Raji (cell line): Measurements from ENCODE around the gene MEIS1.

Experiments
- POLR2A ChIP-seq: IDR thresholded peaks from 2 replicates; pipeline ENCODE4 v1.6.1; 2011; ENCODE audit warnings: low read depth, low read length, control low read depth; ENCODE audit not compliant: insufficient read depth

MEIS1 gene

DNA sequence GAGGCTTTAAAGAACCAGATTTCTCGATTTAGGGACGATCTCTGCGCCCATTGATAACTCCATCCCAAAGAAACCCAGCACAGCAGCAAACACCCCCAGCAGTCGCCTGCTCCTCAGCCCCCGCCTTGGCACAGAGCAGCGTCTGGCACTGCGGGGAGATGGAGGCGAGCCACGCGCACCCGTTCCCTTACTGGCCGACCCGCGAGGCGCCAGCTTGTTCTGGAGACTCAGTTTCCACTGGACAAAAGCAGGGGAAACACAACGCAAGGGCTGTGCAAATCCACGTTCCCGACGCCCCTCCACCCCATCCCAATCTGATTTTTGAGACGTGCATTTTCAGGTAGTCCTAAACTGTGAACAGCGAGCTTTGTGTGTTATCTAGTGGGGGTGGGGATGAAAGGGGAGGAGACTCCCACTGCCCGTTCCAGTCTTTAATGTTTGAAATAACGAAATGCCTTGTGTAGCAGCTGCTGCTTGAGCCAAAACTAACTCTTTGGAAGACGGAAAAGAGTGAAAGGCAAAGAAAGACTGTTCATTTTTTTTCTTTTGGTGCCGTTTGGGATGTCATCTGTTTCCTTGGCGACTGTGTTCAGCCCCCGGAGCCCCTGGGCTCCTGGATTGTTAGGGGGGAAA lies 143.2 kb downstream of the MEIS1 start:
- no peak for TF ChIP-seq POLR2A

DNA sequence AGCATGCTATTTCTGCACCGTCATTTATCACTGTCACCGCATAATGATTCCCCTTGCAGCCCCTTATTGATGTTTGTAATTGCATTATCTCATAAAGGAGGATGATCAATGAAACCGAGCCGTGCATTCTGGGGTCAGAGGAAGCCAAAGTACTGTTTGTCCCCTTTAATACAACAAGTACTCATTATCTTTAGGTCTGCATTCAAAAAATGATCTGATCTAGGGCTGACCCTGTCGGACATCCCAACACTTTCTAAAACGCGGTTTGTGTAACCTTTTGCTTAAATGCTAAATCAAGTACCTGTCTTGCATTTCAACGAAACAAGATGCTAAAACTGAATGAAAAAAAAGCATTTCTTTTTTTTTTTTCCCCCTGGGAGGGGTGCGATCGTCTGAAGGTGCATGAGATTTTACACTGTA lies 143.8 kb downstream of the MEIS1 start:
- no peak for TF ChIP-seq POLR2A

DNA sequence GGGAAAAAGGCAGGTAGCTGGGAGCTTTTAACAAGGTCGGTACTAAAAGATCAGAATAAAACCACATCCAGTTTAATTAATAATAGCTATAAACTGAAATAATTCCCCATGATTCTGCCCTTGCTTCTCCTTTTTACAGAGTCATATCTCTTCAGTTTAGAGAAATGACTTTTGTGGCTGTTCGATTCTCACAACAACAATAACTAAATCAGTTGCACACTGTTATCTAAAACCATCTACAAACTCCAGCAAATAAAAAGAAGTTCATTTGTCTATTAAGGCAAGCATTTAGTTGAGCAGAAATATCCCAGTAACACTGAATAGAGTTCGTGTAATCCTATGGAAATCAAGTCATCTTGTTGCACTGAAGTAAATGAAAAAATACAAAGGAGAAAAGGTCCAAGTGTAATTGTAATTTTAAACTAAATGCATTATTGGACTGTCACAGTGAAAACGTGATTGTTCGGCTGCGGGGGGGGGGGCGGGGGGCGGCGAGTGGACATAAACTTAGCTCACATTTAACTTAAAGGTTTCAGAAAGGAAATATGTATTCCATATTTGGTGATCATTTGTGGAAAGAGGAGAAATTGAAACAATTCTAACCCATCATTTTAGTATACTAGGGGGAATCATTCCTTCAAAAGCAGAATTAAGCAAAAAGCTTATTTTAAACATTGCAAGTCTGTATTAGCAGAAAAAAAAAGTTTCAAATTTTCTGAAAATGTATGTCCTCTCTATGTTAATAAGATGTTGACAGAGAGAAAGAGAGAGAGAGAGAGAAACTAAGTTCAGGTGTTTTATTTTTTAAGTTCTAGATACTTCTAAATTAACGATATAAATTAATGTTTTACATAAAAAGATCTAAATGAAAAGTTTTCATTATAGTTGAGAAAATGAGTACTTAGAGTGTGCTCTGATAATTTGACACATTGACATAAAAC lies 144.5 kb downstream of the MEIS1 start:
- no peak for TF ChIP-seq POLR2A

DNA sequence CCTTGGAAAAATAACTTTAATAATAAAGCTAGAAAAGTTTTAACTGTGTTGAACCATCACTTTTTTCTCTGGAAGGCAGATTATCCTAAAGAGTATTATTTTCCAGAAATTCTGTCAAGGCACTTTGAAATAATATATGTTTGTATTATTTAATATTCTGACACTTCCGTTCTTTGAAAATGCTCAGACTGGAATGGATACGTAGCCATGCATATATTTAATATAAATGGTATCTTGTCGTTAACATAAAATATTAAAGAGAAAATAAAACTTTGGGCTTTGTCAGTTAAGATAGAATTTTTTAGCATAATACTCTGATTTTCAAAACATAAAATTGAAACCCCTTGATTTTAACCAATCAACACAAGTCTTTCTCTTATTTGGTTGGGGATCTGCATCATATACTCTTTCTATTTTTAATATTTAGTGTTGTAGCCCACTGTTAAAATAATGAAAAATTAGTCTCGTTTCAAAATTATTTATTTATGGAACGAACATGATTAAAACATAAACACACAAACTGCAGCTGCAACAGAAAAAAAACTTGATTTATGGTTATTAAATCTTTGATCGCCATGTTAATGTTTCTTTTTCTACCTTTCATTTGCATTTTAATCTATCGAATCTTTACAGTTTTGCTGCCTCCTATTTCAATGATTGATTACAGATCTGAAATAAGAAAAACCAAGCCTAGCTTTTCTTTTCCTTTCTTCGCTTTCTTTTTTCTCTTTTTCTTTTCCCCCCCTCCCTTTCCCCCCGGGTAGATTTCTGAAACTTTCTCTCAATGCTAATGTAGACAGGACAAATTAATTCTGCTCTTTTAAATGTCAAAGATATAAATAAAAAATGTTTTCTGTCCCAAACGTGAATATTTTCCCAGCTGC lies 145.5 kb downstream of the MEIS1 start:
- TF ChIP-seq POLR2A = no peak

DNA sequence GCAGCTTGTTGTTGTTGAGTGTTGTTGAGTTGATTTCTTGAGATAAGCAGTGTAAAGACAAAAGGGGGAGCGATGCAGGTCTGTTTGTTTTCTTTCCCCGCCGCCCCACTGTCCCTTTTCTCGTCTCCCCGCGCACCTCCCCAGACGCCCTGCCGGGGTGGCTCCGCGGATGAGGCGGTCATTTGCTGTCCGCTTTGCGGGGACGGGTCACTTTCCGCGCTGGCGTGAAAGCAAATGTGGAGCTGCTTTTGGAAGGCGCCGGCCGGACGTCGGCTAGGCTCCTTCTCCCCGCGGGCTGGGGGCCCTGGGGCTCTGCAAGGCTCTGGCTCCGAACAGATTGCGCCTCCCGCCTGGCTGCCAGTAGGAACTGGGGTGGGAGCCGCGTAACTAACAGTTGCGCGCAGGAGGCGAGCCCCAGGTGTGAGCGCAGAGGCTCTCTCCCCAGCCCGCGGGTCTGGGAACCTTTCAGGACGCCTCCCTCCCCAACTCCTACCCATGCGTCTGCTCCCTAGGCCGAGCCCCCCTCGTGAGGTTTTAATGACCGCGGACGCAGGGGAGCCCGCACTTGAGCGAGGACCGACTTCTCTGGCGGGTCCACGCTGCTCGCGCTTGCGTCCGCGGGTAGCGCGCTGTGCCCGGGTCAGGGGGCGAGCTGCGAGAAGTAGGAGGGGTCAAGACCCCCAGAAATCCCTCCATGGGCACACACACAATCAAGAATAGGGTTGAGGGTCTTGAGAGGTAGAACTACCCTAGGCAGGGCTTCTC lies 146.6 kb downstream of the MEIS1 start:
- TF ChIP-seq POLR2A = no peak

DNA sequence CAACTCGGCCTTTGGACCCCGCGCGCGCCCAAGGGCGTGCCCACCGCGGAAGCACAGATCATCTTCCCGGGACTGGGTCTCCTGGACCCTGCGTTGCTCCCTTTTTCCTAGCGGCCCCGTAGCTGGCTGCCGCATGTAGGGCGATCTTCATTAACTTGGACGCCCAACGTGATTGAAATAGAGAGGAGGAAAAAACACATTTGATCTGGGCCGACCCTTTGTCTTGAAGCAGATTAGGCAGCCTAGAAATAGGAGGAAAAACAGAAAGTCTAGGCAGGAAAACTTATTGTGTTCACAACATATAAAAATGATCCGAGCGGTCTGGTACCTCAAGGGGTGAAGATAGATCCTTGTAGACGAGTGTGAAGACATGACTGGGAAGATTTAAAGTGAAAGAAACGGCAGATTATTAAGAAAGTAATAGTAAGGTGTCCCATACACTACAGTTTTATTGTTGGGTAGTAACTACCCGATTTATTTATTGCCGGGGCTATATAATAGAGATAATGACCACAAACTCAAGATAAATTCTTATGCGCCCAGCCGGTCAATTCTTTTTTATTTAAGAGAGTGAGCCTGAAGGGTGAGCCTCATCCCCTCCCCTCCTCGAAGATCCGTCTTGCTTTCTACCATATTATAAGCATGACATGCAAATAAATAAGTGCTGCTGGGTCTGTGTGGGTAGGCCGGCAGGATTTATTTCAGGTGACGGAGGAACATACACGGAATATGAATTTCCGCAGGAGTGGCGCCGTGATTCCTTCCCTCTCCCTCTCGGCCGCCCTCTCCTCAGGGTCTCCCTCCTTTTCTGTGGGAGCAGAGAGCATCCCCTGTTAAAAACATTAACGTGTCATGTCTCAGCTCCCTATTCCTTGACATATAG lies 147.4 kb downstream of the MEIS1 start:
- TF ChIP-seq POLR2A = no peak

DNA sequence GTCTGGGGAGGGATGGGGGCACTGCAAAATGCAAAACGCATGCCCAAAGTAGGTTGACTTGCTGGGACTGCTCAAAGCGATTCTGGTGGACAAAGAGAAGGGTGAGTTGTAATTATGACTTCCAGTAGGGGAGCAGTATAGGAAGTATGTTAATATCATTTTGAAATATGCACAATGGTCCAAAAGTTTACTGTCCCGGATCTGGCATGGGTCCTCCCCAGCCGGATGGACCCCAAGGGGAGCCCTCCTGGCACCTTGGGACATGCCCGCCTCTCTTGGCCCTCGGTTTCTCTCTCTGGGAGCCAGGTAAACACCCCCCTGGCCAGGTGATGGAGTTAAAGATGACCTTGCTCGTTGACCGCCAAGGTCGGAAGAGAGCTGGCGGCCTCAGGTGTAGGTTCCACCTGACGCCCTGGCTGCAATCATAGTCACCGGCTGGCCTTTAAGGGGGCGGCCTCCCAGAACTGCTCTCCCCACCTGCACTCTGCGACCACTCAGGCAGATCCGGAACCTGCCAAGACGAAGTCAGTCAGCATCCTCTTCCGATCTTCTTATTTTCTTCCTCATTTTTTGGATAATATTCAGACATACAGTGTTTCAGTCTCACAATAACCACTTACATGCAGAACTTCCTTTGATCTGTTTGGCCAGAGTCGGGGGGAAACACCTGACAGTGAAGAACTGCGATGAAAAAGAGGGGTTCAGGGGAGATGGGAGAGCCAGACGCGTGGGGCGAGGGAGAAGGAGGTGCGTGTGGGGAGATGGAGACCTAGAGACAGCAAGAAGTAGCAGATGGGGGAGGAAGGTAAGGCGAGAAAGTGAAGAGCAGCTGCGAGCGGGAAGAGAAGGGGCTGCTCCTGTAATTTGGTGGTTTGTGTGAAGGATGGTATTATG lies 148.3 kb downstream of the MEIS1 start:
- TF ChIP-seq POLR2A = no peak

DNA sequence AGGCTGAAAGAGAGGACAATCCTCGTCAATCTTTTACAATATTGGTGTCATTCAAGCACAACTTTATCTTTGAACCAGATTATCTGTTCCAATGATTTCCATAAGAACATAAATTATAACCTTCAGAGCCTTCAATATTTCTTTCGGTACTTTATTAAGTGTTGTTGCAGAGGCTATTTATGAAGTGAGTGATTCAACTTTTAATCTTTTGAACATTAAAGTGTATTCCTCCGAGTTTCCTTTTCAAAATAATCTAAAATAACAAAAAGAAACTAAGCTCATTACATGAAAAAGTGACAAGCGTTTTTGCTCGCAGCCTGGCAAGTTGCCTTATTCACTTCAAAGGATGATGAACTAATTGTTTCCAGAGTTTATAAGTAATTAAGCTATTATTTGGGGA lies 149.0 kb downstream of the MEIS1 start:
- no peak for TF ChIP-seq POLR2A

DNA sequence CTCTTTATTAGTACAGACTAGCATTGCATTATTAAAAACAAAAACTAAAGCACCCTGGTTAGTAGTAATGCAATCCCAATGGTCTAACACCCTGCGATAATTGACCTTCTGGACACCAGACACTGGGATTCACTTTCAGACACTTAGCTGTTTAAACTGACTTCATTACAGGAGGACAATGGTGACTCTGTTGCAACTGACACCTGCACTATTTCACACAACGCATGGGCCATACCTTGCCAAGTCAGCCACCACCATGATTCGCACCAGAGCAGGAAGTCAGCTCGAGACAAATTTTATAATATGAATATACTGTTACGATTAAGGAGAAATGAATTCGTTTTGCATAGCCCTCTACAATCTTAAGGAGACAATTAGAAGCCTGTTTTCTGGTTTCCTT lies 150.7 kb downstream of the MEIS1 start:
- no peak for TF ChIP-seq POLR2A

DNA sequence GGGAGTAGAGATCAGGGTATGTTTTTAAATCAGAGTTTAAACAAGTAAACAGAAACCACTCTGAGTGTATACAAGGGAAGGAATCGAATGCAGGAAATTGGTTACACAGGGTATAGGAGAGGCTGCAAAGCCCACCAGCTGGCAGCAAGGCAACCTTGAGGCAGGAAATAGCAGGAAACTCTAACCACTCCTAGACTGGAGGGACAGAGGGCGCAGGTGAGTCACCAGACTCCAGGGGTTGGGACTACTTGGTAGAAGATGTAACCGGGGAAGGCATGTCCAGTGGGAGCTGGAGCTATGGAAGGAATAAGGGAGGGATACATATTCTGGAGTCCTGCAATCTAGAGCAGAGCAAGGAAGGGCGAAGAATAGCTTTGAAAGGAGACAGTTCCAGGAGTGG lies 152.3 kb downstream of the MEIS1 start:
- no peak for TF ChIP-seq POLR2A

DNA sequence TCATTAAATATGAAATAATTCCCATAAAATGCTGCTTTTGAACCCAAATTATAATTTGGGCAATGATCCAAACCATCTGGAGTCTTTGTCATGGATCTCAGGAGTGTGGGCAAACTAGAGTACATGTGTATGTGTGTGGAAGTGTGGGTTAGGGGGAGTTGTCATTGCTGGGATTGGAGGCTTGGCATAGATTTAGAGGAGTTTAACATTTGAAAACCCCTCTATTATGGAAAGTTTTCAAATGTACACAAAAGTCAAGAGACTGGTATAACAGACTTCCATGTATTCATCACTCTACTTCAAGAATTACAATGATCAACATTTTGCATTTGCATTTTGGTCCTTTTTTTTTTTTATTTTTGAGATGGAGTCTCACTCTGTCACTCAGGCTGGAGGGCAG lies 159.1 kb downstream of the MEIS1 start:
- TF ChIP-seq POLR2A = no peak

DNA sequence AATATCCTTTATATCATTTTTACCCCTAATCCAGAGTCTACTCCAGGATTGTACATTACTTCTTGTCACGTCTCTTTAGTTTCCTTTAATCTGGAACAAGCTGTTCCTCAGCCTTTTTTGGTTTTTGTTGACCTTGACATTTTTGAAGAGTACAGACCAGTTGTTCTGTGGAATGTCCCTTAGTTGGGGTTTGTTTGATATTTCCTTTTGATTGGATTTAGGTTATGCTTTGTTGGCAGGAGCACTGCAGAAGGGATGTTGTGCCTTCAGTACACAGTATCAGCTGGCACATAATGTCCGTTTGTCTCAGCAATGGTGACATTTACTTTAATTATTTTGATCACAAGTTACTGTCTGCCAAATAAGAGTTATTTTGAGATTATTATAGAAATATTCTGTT lies 160.6 kb downstream of the MEIS1 start:
- no peak for TF ChIP-seq POLR2A

DNA sequence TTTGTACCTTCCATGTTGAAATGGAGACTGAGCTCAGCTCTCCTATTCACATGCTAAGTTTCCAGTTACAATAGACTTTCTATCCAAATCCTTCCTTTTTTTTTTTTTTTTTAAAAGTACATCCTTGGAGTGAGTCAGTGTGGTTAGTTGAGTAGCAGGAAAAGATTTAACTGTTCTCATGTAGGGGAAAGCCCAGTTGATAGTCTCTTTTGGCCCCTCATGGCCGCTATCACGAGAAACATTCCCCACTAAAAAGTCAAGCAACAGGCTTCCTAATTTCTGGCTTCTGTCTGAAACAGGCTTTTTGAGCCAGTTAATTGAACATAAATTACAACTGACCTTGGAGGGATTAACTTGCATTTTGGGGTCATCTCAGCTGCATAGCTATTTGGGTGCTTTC lies 161.3 kb downstream of the MEIS1 start:
- no peak for TF ChIP-seq POLR2A
